Measurements from ENCODE around the gene PRRT1. TPM values are rescaled to one million over a fixed set of nuclear protein-coding genes. Genes with fewer than 3 reads are reported as not detected.
A peak's percentile ranks its signal among the peaks of the same experiment; 100 is the strongest.

The PRRT1 gene
- total RNA-seq, 2 donors from 2014 or later: 2.0 to 3.0 TPM

DNA sequence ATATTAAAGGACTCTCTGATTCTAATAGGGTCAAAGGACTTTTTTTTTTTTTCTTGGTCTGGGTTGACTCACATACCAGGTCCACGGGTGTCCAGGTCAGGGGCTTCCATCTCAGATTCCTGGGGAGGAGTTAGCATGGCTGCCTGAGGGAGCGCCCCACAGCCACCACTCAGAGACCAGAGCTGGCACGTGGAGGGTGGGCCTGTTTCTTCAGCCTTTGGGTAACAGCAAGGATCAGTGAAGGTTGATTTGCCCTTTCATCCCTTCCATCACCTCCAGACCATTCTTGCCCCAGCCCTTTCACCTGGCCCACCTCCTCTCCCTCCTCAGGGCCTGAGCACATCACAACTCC is 46.6 kb upstream of the PRRT1 start:
- TF ChIP-seq, protein P1, sequence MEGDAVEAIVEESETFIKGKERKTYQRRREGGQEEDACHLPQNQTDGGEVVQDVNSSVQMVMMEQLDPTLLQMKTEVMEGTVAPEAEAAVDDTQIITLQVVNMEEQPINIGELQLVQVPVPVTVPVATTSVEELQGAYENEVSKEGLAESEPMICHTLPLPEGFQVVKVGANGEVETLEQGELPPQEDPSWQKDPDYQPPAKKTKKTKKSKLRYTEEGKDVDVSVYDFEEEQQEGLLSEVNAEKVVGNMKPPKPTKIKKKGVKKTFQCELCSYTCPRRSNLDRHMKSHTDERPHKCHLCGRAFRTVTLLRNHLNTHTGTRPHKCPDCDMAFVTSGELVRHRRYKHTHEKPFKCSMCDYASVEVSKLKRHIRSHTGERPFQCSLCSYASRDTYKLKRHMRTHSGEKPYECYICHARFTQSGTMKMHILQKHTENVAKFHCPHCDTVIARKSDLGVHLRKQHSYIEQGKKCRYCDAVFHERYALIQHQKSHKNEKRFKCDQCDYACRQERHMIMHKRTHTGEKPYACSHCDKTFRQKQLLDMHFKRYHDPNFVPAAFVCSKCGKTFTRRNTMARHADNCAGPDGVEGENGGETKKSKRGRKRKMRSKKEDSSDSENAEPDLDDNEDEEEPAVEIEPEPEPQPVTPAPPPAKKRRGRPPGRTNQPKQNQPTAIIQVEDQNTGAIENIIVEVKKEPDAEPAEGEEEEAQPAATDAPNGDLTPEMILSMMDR (conservative IDR thresholded peaks at IDR 0.05): no peak
- H3K27ac ChIP-seq (ENCODE audit: low read depth, low read length): no peak overlapping the region
- H3K4me1 Mint-ChIP-seq: peaks cover 11% of the 10 kb centered on the region
- H3K27ac Mint-ChIP-seq: no peak overlapping the region
- H3K4me1 ChIP-seq (ENCODE audit: control insufficient read depth, insufficient read depth, low read length): no peaks in the 10 kb centered on the region
- no peak overlapping the region for H3K4me3 Mint-ChIP-seq
- no peaks in the 10 kb centered on the region for H3K9me3 ChIP-seq (ENCODE audit: control insufficient read depth, low read length)
- H3K9ac ChIP-seq (ENCODE audit: extremely low read depth, low read length, poor library complexity, severe bottlenecking): no peak overlapping the region
- no peaks in the 10 kb centered on the region for H3K36me3 ChIP-seq (ENCODE audit: control insufficient read depth, insufficient read depth, low read length)
- H3K4me3 ChIP-seq (ENCODE audit: low read length): no peak overlapping the region
- 82 to 87% methylated on average over 3 of the region's 3 CpGs for WGBS, 2 experiments (ENCODE audit: insufficient coverage in 1 of 2, insufficient read length in 1 of 2)
- H3K36me3 Mint-ChIP-seq (ENCODE audit: low read depth): no peaks in the 10 kb centered on the region
- peaks cover 10% of the 10 kb centered on the region for H3K27me3 Mint-ChIP-seq (ENCODE audit: insufficient read depth)
- H3K9me3 Mint-ChIP-seq: no peaks in the 10 kb centered on the region
- DNase-seq: no peak
- H3K27me3 ChIP-seq (ENCODE audit: control insufficient read depth, insufficient read depth, low read length, poor library complexity, severe bottlenecking): no peaks in the 10 kb centered on the region

- H3K4me1 Mint-ChIP-seq: peaks cover 16% of the 10 kb centered on the region
- no peaks in the 10 kb centered on the region for H3K36me3 ChIP-seq (ENCODE audit: control insufficient read depth, insufficient read depth, low read length)
- H3K9me3 ChIP-seq (ENCODE audit: control insufficient read depth, low read length): no peaks in the 10 kb centered on the region
- H3K9me3 Mint-ChIP-seq: no peaks in the 10 kb centered on the region
- no peaks in the 10 kb centered on the region for H3K27me3 ChIP-seq (ENCODE audit: control insufficient read depth, insufficient read depth, low read length, poor library complexity, severe bottlenecking)
- WGBS, 2 experiments (ENCODE audit: insufficient coverage in 1 of 2, insufficient read length in 1 of 2): 82 to 84% methylated on average over 9 to 27 of the region's 28 CpGs
- H3K27ac ChIP-seq (ENCODE audit: low read depth, low read length): peak overlapping the region; percentile 100
- peaks cover 10% of the 10 kb centered on the region for H3K27me3 Mint-ChIP-seq (ENCODE audit: insufficient read depth)
- H3K4me3 ChIP-seq (ENCODE audit: low read length): peak overlapping the region; percentile 93
- peak overlapping the region; percentile 100 for H3K27ac Mint-ChIP-seq
- peak overlapping the region; percentile 98 for H3K9ac ChIP-seq (ENCODE audit: extremely low read depth, low read length, poor library complexity, severe bottlenecking)
- no peaks in the 10 kb centered on the region for H3K36me3 Mint-ChIP-seq (ENCODE audit: low read depth)
- H3K4me1 ChIP-seq (ENCODE audit: control insufficient read depth, insufficient read depth, low read length): peaks cover 4% of the 10 kb centered on the region
- H3K4me3 Mint-ChIP-seq: peak overlapping the region; percentile 87
- no peak for DNase-seq
- TF ChIP-seq, protein P1 (conservative IDR thresholded peaks at IDR 0.05): no peak
Measured at GRCh38 chr6:32196682-32197616, 45.2 kb upstream of the PRRT1 start.

GRCh38 chr6:32195902-32196681 is 44.4 kb upstream of the PRRT1 start:
- H3K27me3 Mint-ChIP-seq (ENCODE audit: insufficient read depth): peaks cover 8% of the 10 kb centered on the region
- no peaks in the 10 kb centered on the region for H3K9me3 Mint-ChIP-seq
- Histone ChIP-seq H3K27ac (ENCODE audit: low read depth, low read length) (peak overlapping the region; percentile 100), H3K9ac (ENCODE audit: extremely low read depth, low read length, poor library complexity, severe bottlenecking) (peak overlapping the region; percentile 98), H3K4me3 (ENCODE audit: low read length) (peak overlapping the region; percentile 93), H3K36me3 (ENCODE audit: control insufficient read depth, insufficient read depth, low read length) (no peaks in the 10 kb centered on the region), H3K4me1 (ENCODE audit: control insufficient read depth, insufficient read depth, low read length) (peaks cover 4% of the 10 kb centered on the region), H3K9me3 (ENCODE audit: control insufficient read depth, low read length) (no peaks in the 10 kb centered on the region), H3K27me3 (ENCODE audit: control insufficient read depth, insufficient read depth, low read length, poor library complexity, severe bottlenecking) (no peaks in the 10 kb centered on the region)
- DNase-seq: peak; percentile 95
- H3K4me1 Mint-ChIP-seq: peaks cover 20% of the 10 kb centered on the region
- peak overlapping the region; percentile 100 for H3K27ac Mint-ChIP-seq
- TF ChIP-seq, protein P1 (conservative IDR thresholded peaks at IDR 0.05): no peak
- 0 to 1% methylated on average over 22 to 57 of the region's 58 CpGs for WGBS, 2 experiments (ENCODE audit: insufficient coverage in 1 of 2, insufficient read length in 1 of 2)
- no peaks in the 10 kb centered on the region for H3K36me3 Mint-ChIP-seq (ENCODE audit: low read depth)
- H3K4me3 Mint-ChIP-seq: peak overlapping the region; percentile 87

Measured in endodermal cell (in vitro differentiated cells).